GM23338 (cell line): ENCODE data around the gene PAX6. TPM values are rescaled to one million over a fixed set of nuclear protein-coding genes. Genes with fewer than 3 reads are reported as not detected.

Experiments used
- ATAC-seq: fragments of 200-7000 bp; cut with Tn5 transposase; 3 replicates; pipeline ENCODE4 v1.9.1; 2020
- DNase-seq: peaks from one replicate; pipeline ENCODE4 v3.0.0-alpha.2; 2015; ENCODE audit warnings: low spot score
- H2AFZ ChIP-seq: fragments of 200-600 bp; sonication (generic); 2 replicates; pipeline ENCODE4 v1.8.0; 2016; ENCODE audit warnings: antibody characterized with exemption, mild to moderate bottlenecking, moderate library complexity
- H3F3A ChIP-seq: fragments of 200-600 bp; sonication (generic); replicated peaks from 2 replicates; pipeline ENCODE4 v1.8.0; 2017; ENCODE audit warnings: antibody characterized with exemption, mixed run types, low read depth
- H3K27ac ChIP-seq: fragments of 200-600 bp; sonication (generic); 2 replicates; pipeline ENCODE4 v1.6.1; 2016; ENCODE audit warnings: low read depth
- H3K27me3 ChIP-seq: fragments of 200-600 bp; sonication (generic); 2 replicates; pipeline ENCODE4 v1.8.0; 2016; ENCODE audit warnings: mild to moderate bottlenecking, mixed run types, moderate library complexity; ENCODE audit not compliant: insufficient read depth
- H3K36me3 ChIP-seq: fragments of 200-600 bp; sonication (generic); 2 replicates; pipeline ENCODE4 v1.8.0; 2016; ENCODE audit warnings: mild to moderate bottlenecking; ENCODE audit not compliant: insufficient read depth
- H3K4me1 ChIP-seq: fragments of 200-600 bp; sonication (generic); 2 replicates; pipeline ENCODE4 v1.8.0; 2016; ENCODE audit warnings: mild to moderate bottlenecking, moderate library complexity; ENCODE audit not compliant: insufficient read depth
- H3K4me2 ChIP-seq: fragments of 200-600 bp; sonication (generic); 2 replicates; pipeline ENCODE4 v1.7.1; 2017; ENCODE audit warnings: mixed run types
- H3K4me3 ChIP-seq: fragments of 200-600 bp; sonication (generic); 2 replicates; pipeline ENCODE4 v1.6.1; 2016; ENCODE audit warnings: mixed run types
- H3K79me2 ChIP-seq: fragments of 200-600 bp; sonication (generic); replicated peaks from 2 replicates; pipeline ENCODE4 v1.8.0; 2017; ENCODE audit warnings: mild to moderate bottlenecking; ENCODE audit not compliant: insufficient read depth
- H3K9me2 ChIP-seq: fragments of 200-600 bp; sonication (generic); 2 replicates; pipeline ENCODE4 v1.8.0; 2017; ENCODE audit not compliant: insufficient read depth
- H4K20me1 ChIP-seq: fragments of 200-600 bp; sonication (generic); replicated peaks from 2 replicates; pipeline ENCODE4 v1.8.0; 2017; ENCODE audit warnings: mild to moderate bottlenecking; ENCODE audit not compliant: insufficient read depth
- H3K27ac Mint-ChIP-seq: 2 replicates; pipeline ENCODE4 v1.8.0; 2020; ENCODE audit warnings: inconsistent platforms, mild to moderate bottlenecking, moderate library complexity, mixed read lengths
- H3K27me3 Mint-ChIP-seq: 3 replicates; pipeline ENCODE4 v1.8.0; 2022; ENCODE audit warnings: low read depth, mild to moderate bottlenecking, moderate library complexity, mixed read lengths, inconsistent platforms; ENCODE audit not compliant: insufficient read depth, poor library complexity
- H3K36me3 Mint-ChIP-seq: 3 replicates; pipeline ENCODE4 v1.8.0; 2021; ENCODE audit warnings: low read depth, mild to moderate bottlenecking, inconsistent platforms, moderate library complexity, mixed read lengths
- H3K4me1 Mint-ChIP-seq: 3 replicates; pipeline ENCODE4 v1.8.0; 2020; ENCODE audit warnings: mild to moderate bottlenecking, inconsistent platforms, mixed read lengths
- H3K4me3 Mint-ChIP-seq: 3 replicates; pipeline ENCODE4 v1.8.0; 2021; ENCODE audit warnings: moderate library complexity, mild to moderate bottlenecking, inconsistent platforms, mixed read lengths
- H3K9me3 Mint-ChIP-seq: 3 replicates; pipeline ENCODE4 v1.8.0; 2020; ENCODE audit warnings: moderate library complexity, mild to moderate bottlenecking, inconsistent platforms, mixed read lengths
- CREB1 ChIP-seq: fragments of 250-450 bp; sonication (Bioruptor Pico); IDR thresholded peaks from 2 replicates; pipeline ENCODE4 v1.5.0; 2020; ENCODE audit warnings: low read depth, mild to moderate bottlenecking, moderate library complexity
- CTCF ChIP-seq, 2 experiments: fragments of 200-600 bp in 1 of 2; sonication (generic) in 1 of 2; conservative IDR thresholded peaks; 2 replicates each; pipeline versions ENCODE4 v1.5.1 to v1.6.1; 2016 to 2017; ENCODE audit warnings: antibody characterized with exemption in 2 of 2, low read depth in 2 of 2, mild to moderate bottlenecking in 2 of 2, moderate library complexity in 1 of 2
- ETS1 ChIP-seq: IDR thresholded peaks from 2 replicates; pipeline ENCODE4 v1.6.1; 2016; ENCODE audit warnings: antibody characterized with exemption
- EZH2 ChIP-seq: fragments of 200-600 bp; sonication (generic); IDR thresholded peaks from one replicate; pipeline ENCODE4 v1.8.0; 2017; ENCODE audit warnings: antibody characterized with exemption, mild to moderate bottlenecking, low read depth; ENCODE audit not compliant: unreplicated experiment
- EZH2phosphoT487 ChIP-seq: fragments of 200-600 bp; sonication (generic); IDR thresholded peaks from one replicate; pipeline ENCODE4 v1.8.1; 2018; ENCODE audit warnings: antibody characterized with exemption; ENCODE audit not compliant: unreplicated experiment
- JUNB ChIP-seq: IDR thresholded peaks from one replicate; pipeline ENCODE4 v1.6.1; 2016; ENCODE audit warnings: antibody characterized with exemption; ENCODE audit not compliant: unreplicated experiment
- NANOG ChIP-seq: IDR thresholded peaks from 2 replicates; pipeline ENCODE4 v1.6.1; 2016; ENCODE audit warnings: antibody characterized with exemption, borderline replicate concordance
- POLR2AphosphoS5 ChIP-seq: IDR thresholded peaks from 2 replicates; pipeline ENCODE4 v1.6.1; 2016; ENCODE audit warnings: antibody characterized with exemption, low read depth
- STAT1 ChIP-seq: IDR thresholded peaks from one replicate; pipeline ENCODE4 v1.6.1; 2016; ENCODE audit warnings: antibody characterized with exemption; ENCODE audit not compliant: unreplicated experiment
- ZNF114 ChIP-seq: fragments of 250-450 bp; sonication (Bioruptor Pico); IDR thresholded peaks from 2 replicates; pipeline ENCODE4 v1.5.0; 2020; ENCODE audit warnings: mild to moderate bottlenecking, moderate library complexity
- ZNF331 ChIP-seq: fragments of 250-450 bp; sonication (Bioruptor Pico); IDR thresholded peaks from 2 replicates; pipeline ENCODE4 v1.5.0; 2020; ENCODE audit warnings: low read depth, mild to moderate bottlenecking, moderate library complexity
- polyA plus RNA-seq: library from polyadenylated mRNA; unstranded; fragments of >200 nt; fragmentation: Nextera tagmentation; extraction: Ambion mirVana; gene quantifications from 2 replicates; pipeline ENCODE4 v1.2.1, GENCODE V29; 2016
- total RNA-seq: library from RNA; depleted of rRNA; stranded (reverse); fragments of >200 nt; shearing (Covaris generic); gene quantifications from 2 replicates; pipeline ENCODE4 v1.2.3, GENCODE V29; 2014
- TF ChIP-seq, protein P1 (sequence below): IDR thresholded peaks from one replicate; pipeline ENCODE4 v1.6.1; 2018; ENCODE audit warnings: antibody characterized with exemption; ENCODE audit not compliant: unreplicated experiment
- TF ChIP-seq, protein P2 (sequence below): fragments of 250-450 bp; sonication (Bioruptor Pico); IDR thresholded peaks from 2 replicates; pipeline ENCODE4 v1.5.0; 2020; ENCODE audit warnings: mild to moderate bottlenecking, moderate library complexity

PAX6 gene
- total and polyA plus RNA-seq, 2 experiments from 2014 or later, result 0.17 to 0.45 TPM

GRCh38 chr11:31783252-31783651 is 27.9 kb downstream of the PAX6 start:
- peaks cover 17% of the 10 kb centered on the region; the same call in 2 of the 3 replicates for H3K4me1 Mint-ChIP-seq
- Histone ChIP-seq H3K4me1 (peaks cover 9% of the 10 kb centered on the region; the same call in 1 of the 2 replicates), H3F3A (no peaks in the 10 kb centered on the region), H3K27me3 (no peaks in the 10 kb centered on the region), H3K36me3 (no peaks in the 10 kb centered on the region), H3K79me2 (no peaks in the 10 kb centered on the region), H2AFZ (no peak overlapping the region), H3K27ac (no peak overlapping the region), H4K20me1 (no peaks in the 10 kb centered on the region), H3K4me2 (no peak overlapping the region), H3K9me2 (no peaks in the 10 kb centered on the region), H3K4me3 (no peak overlapping the region)
- no peaks in the 10 kb centered on the region for H3K9me3 Mint-ChIP-seq
- TF ChIP-seq JUNB, result no peak
- TF ChIP-seq, protein P1, sequence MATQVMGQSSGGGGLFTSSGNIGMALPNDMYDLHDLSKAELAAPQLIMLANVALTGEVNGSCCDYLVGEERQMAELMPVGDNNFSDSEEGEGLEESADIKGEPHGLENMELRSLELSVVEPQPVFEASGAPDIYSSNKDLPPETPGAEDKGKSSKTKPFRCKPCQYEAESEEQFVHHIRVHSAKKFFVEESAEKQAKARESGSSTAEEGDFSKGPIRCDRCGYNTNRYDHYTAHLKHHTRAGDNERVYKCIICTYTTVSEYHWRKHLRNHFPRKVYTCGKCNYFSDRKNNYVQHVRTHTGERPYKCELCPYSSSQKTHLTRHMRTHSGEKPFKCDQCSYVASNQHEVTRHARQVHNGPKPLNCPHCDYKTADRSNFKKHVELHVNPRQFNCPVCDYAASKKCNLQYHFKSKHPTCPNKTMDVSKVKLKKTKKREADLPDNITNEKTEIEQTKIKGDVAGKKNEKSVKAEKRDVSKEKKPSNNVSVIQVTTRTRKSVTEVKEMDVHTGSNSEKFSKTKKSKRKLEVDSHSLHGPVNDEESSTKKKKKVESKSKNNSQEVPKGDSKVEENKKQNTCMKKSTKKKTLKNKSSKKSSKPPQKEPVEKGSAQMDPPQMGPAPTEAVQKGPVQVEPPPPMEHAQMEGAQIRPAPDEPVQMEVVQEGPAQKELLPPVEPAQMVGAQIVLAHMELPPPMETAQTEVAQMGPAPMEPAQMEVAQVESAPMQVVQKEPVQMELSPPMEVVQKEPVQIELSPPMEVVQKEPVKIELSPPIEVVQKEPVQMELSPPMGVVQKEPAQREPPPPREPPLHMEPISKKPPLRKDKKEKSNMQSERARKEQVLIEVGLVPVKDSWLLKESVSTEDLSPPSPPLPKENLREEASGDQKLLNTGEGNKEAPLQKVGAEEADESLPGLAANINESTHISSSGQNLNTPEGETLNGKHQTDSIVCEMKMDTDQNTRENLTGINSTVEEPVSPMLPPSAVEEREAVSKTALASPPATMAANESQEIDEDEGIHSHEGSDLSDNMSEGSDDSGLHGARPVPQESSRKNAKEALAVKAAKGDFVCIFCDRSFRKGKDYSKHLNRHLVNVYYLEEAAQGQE, result no peak
- TF ChIP-seq ZNF114 (CRISPR knock-in tag), result no peak
- TF ChIP-seq CTCF (conservative IDR thresholded peaks at IDR 0.05; ENCODE audit: low read depth in 2 of 2), result no peak
- TF ChIP-seq, protein P2, sequence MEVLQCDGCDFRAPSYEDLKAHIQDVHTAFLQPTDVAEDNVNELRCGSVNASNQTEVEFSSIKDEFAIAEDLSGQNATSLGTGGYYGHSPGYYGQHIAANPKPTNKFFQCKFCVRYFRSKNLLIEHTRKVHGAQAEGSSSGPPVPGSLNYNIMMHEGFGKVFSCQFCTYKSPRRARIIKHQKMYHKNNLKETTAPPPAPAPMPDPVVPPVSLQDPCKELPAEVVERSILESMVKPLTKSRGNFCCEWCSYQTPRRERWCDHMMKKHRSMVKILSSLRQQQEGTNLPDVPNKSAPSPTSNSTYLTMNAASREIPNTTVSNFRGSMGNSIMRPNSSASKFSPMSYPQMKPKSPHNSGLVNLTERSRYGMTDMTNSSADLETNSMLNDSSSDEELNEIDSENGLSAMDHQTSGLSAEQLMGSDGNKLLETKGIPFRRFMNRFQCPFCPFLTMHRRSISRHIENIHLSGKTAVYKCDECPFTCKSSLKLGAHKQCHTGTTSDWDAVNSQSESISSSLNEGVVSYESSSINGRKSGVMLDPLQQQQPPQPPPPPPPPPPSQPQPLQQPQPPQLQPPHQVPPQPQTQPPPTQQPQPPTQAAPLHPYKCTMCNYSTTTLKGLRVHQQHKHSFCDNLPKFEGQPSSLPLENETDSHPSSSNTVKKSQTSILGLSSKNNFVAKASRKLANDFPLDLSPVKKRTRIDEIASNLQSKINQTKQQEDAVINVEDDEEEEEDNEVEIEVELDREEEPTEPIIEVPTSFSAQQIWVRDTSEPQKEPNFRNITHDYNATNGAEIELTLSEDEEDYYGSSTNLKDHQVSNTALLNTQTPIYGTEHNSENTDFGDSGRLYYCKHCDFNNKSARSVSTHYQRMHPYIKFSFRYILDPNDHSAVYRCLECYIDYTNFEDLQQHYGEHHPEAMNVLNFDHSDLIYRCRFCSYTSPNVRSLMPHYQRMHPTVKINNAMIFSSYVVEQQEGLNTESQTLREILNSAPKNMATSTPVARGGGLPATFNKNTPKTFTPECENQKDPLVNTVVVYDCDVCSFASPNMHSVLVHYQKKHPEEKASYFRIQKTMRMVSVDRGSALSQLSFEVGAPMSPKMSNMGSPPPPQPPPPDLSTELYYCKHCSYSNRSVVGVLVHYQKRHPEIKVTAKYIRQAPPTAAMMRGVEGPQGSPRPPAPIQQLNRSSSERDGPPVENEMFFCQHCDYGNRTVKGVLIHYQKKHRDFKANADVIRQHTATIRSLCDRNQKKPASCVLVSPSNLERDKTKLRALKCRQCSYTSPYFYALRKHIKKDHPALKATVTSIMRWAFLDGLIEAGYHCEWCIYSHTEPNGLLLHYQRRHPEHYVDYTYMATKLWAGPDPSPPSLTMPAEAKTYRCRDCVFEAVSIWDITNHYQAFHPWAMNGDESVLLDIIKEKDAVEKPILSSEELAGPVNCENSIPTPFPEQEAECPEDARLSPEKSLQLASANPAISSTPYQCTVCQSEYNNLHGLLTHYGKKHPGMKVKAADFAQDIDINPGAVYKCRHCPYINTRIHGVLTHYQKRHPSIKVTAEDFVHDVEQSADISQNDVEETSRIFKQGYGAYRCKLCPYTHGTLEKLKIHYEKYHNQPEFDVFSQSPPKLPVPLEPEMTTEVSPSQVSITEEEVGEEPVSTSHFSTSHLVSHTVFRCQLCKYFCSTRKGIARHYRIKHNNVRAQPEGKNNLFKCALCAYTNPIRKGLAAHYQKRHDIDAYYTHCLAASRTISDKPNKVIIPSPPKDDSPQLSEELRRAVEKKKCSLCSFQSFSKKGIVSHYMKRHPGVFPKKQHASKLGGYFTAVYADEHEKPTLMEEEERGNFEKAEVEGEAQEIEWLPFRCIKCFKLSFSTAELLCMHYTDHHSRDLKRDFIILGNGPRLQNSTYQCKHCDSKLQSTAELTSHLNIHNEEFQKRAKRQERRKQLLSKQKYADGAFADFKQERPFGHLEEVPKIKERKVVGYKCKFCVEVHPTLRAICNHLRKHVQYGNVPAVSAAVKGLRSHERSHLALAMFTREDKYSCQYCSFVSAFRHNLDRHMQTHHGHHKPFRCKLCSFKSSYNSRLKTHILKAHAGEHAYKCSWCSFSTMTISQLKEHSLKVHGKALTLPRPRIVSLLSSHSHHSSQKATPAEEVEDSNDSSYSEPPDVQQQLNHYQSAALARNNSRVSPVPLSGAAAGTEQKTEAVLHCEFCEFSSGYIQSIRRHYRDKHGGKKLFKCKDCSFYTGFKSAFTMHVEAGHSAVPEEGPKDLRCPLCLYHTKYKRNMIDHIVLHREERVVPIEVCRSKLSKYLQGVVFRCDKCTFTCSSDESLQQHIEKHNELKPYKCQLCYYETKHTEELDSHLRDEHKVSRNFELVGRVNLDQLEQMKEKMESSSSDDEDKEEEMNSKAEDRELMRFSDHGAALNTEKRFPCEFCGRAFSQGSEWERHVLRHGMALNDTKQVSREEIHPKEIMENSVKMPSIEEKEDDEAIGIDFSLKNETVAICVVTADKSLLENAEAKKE (CRISPR knock-in tag), result no peak
- TF ChIP-seq ZNF331 (CRISPR knock-in tag), result no peak
- no peak for TF ChIP-seq EZH2phosphoT487
- TF ChIP-seq POLR2AphosphoS5, result no peak
- no peak for TF ChIP-seq STAT1
- no peak for TF ChIP-seq CREB1
- TF ChIP-seq NANOG, result no peak
- TF ChIP-seq EZH2, result no peak
- TF ChIP-seq ETS1, result no peak
- no peak for ATAC-seq
- H3K36me3 Mint-ChIP-seq, result no peaks in the 10 kb centered on the region
- H3K27ac Mint-ChIP-seq, result no peak overlapping the region
- H3K27me3 Mint-ChIP-seq, result no peaks in the 10 kb centered on the region
- no peak overlapping the region for H3K4me3 Mint-ChIP-seq
- no peak for DNase-seq
